ENCODE data around the gene TOMM34.

- no peak for TF ChIP-seq CTCF (IDR thresholded peaks at IDR 0.05)
- no peak for TF ChIP-seq POLR2A (IDR thresholded peaks at IDR 0.05)
Observed at GRCh38 chr20:44916586-44916985, 43.6 kb downstream of the TOMM34 start.
